ENCODE data around the gene ADAMTS8.

Gene ADAMTS8

GRCh38 chr11:130436171-130436570, 7.8 kb upstream of the ADAMTS8 start:
- no peak for DNase-seq

DNA sequence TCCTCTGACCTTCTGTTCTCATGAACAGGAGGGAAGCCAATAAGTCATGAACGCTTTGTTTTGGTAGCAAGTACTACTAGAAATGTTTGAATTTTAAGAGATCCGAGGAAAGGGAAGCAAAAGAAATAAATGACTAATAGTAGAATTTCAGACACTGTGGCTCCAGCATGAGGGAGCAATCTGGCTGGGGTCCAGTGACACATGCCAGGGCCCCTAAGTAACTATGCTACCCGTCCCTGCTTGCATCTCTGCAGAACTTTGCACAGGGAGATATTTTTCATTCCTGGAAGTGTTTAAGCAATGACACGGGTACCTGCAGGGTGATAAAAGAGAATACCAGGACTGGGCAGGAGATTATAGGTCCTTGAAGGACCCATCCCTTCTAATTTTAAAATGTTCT, 7.3 kb upstream of the ADAMTS8 start:
- no peak for DNase-seq

- DNase-seq = peak; percentile 55
Measured at GRCh38 chr11:130434521-130435223, 6.3 kb upstream of the ADAMTS8 start.

GRCh38 chr11:130433357-130433756, 4.9 kb upstream of the ADAMTS8 start:
- no peak for DNase-seq

DNA sequence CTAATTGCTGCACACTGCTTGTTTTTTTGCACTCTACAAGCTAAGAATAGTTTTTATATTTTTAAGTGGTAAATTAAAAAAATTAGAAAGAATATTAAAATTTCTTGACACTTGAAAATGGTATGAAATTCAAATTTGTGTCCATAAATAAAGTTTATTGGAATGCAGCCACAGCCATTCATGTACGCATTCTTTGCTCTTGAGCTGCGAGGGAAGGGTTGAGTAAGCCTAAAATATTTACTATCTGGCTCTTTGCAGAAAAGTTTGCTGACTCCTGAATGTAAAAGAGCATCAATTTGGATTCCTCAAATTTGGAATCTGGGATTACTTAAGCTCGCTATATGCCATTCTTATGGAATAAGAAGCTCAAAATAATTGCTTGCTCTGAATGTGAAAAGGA, 3.4 kb upstream of the ADAMTS8 start:
- DNase-seq = no peak

- no peak for DNase-seq
Measured at GRCh38 chr11:130431331-130431773, 2.9 kb upstream of the ADAMTS8 start.

DNA sequence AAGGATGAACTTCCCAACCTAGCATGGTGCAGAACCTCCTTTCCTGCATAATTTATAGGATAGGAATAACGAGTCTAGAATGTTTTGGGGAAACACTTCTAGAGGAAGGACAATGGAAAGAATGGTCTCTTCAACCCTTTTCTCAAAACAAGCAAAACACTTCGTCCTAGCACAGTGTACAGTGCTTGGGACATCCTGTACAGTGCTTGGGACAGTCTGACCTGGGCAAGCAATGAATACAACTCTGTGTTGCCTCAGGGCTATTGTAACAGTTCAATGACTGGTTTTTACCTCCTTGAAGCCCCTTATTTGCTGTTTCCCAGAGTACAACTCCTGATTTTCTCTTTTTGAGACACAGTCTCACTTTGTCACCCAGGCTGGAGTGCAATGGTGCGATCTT, 1.6 kb upstream of the ADAMTS8 start:
- DNase-seq = no peak

DNA sequence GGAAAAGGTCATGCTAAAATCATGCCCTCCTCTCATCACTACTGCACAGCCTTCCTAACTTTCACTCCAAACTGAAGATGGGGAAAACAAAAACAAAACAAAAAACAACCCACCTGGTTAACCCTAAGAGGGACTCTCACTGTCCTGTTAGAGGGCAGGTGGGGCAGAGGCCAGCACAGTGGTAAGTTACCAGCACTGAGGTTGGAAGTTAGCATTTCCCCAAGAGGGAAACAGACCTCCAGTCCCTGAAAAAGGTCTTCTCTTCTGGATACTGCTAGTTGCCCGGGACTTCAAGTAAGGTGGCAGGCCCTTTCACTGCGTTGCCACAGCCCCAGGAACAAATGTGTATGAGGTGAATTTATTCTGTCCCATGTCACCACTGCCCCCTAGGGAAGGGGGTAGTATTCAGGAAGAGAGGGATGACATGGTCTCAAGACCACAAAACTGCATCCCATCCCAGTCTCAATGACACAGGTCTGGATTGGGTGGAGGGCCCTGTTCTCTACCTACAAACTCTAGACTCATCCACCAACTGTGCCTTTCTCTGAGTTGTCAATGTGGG, 792 bp upstream of the ADAMTS8 start:
- no peak for DNase-seq

DNA sequence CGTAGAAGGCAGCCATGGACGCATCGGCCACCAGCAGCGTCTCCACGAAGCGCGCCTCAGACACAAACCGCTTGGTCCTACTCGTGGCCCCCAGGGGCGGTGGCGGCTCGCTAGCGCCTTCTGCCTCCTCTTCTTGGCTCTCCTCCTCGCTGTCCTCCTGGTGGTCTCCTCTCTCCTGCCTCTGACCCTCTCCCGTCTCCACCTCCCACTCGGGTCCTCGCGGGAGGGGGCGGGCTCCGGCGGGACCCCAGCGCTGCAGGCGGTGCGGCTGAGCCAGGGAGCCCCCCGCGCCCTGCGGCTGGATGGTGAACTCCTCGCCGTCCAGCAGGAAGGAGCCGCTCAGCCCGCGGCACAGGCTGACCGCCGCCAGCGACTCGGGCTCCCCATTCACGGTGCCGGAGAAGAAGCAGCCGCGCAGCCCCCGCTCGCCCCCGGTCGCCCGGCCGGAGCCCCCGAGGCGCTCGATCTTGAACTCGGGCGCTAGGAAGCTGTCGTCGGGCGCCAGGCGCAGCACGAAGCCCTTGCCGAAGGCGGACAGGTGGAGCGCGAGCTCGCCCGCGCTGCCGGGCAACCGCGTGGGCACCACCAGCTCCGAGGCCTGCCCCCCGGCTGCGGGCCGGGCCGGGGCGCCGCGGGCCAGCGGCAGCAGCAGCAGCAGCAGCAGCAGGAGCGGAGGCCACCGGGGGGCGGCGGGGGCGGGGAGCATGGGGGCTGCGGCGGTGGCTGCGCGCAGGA, 661 bp downstream of the ADAMTS8 start:
- DNase-seq = no peak

DNA sequence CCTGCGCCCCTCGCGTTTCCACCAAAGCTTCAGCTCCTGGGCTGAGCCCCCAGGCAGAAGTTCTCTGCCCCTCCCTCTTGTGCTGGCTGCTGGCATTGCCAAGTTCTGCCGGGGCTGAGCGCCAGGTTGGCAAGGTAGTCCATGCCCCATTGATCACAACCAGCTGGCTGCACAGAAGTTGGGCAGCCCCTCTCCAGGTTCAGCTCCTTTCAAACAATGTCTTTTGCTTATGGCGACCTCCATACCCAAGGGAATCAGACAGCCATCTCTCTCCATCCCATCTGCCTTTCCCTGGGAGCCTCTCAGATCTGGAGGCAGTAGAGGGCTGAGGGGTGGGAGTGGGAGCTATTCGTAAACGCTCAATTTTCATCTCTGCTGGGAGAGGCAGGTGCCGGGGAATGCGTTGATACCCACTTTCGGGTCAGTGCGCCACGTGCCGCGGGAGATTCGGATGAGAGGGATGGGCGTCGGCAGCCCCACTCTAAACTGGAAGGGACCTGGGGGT, 1.5 kb downstream of the ADAMTS8 start:
- DNase-seq = no peak

- no peak for DNase-seq
Measured at GRCh38 chr11:130426223-130426836, 2.1 kb downstream of the ADAMTS8 start.

GRCh38 chr11:130425156-130425555, 3.3 kb downstream of the ADAMTS8 start:
- no peak for DNase-seq

GRCh38 chr11:130424613-130425140, 3.7 kb downstream of the ADAMTS8 start:
- no peak for DNase-seq

DNA sequence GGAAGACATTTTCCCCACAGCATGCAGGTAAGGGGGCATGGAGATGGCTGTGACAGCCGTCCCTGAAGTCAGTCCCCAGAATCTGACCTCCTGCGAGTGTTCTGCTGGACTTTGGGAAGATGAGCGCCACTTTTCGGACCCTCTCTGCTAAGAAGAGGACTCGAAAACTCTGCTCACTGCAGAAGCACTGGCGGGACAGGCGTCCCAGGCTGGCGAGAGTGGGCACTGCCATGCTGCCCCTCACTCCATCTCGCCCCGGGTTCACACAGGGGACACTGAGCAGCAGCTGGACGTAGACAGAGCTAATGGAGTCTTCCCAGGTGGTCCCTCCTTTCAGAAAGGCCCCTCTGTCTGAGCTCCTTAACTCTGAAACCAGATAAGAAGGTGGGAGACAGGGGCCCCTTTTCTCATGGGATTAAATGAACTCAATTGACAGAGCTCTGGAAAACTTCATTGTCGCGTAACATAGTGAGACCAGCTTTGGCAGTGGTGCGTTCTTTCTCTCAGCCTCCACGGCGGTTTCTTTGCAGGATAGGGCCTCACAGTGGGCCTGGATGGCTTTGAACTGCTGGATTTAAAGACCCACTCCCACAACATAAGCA, 4.8 kb downstream of the ADAMTS8 start:
- DNase-seq = no peak

- no peak for DNase-seq
Measured at GRCh38 chr11:130422251-130422995, 6.0 kb downstream of the ADAMTS8 start.

DNA sequence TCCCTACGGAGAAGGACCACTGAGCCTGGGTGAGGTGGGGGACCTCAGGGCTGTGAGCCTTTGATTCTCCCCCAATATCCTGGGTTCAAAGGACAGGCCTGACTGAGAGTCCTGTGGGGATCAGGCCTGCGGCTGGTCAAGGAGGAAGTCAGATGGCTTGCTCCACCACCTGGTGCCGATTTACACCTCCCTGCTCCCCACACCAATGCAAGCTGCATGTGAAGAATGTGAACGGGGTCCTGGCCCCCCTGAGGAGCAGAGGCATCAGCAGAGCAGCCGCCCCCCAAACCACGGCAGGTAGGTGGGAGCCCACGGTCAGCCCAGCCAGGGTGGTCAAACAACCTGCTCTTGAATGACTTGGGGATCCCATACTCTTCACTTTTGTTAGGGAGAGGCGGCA, 6.7 kb downstream of the ADAMTS8 start:
- no peak for DNase-seq

DNA sequence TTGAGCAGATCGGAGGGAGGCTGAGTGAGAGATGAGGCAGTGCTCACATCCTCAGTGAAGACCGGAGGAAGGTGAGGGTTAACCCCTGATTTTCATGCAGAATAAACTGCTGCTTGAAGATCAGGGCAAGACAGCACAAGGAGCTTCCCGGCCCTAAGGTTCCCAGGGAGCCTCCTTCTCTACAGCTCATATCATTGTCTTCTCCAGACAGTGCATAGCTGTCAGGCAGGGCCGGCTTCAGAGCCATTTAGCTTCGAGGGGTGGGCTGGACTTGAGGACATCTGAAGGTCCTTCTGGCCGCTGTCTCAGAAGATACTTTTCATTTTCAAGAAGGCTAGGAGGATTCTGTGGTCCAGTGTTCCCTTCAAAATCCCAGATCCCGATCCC, 7.2 kb downstream of the ADAMTS8 start:
- no peak for DNase-seq

GRCh38 chr11:130420478-130421198, 7.8 kb downstream of the ADAMTS8 start:
- no peak for DNase-seq

- no peak for DNase-seq
Measured at GRCh38 chr11:130418756-130419155, 9.7 kb downstream of the ADAMTS8 start.

GRCh38 chr11:130418210-130418609, 10.2 kb downstream of the ADAMTS8 start:
- DNase-seq = no peak

DNA sequence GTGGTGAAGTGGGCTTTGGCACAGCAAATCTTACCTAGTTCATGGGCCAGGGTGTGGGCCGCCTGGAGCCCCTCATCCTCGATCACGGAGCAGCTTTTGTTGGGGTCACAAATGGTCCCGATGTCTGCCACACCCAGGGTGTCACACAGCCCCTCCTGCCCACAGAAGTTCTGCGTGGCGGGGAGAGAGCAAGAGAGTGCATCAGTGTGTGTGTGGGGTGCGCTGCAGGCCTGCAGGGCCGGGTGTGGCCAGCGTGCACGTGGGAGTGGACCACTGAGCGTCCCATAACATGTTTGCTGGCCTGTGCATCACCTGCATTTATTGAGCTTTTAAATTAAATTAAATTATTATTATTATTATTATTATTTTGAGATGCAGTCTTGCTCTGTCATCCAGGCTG, 11.5 kb downstream of the ADAMTS8 start:
- DNase-seq = no peak

GRCh38 chr11:130416530-130416882, 11.9 kb downstream of the ADAMTS8 start:
- DNase-seq = no peak
